ENCODE measurements around the gene PFDN5.

PFDN5 gene

DNA sequence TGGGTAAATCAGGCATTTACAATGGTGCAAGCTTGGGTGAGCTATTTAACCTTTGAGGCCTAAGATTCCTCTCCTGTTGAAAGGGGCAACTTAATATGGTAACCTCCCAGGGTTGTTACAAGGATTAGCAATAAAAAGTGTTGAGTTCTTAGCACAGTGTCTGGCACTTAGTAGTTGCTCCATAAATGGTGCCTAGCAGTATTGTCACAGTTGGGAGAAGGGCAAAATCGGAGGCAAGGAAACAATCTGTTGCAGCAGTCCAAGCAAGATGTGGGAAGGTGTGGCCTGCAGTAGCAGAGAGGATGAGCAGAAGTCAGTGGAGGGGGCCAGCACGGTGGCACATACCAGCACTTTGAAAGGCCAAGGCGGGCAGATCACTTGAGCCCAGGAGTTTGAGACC, 48.1 kb downstream of the PFDN5 start:
- DNase-seq: no peak
- Histone ChIP-seq H3K9me3 (replicated peaks; ENCODE audit: insufficient read depth, low read length) (no peaks in the 10 kb centered on the region), H3K36me3 (replicated peaks; ENCODE audit: insufficient read depth, low read length) (no peaks in the 10 kb centered on the region), H4K20me1 (ENCODE audit: insufficient read depth, low read length) (no peaks in the 10 kb centered on the region), H3K4me3 (ENCODE audit: low read length) (no peak overlapping the region), H3K4me2 (ENCODE audit: low read depth, low read length) (no peak overlapping the region), H3K27ac (ENCODE audit: low read length) (no peak overlapping the region), H3K4me1 (ENCODE audit: low read length) (peaks cover 8% of the 10 kb centered on the region; the same call in 1 of the 2 replicates), H2AFZ (ENCODE audit: low read length) (no peak overlapping the region), H3K9me2 (replicated peaks; ENCODE audit: insufficient read depth, low read length) (no peaks in the 10 kb centered on the region), H3K27me3 (replicated peaks; ENCODE audit: insufficient read depth, low read length) (0 out of 2 replicates have a peak, but pooled peaks cover 10% of the 10 kb centered on the region), H3K79me2 (ENCODE audit: low read length) (no peaks in the 10 kb centered on the region), H3F3A (ENCODE audit: insufficient read depth, low read length) (peaks cover 4% of the 10 kb centered on the region; the same call in 1 of the 2 replicates), H3K9ac (ENCODE audit: low read length) (no peak overlapping the region)
- no peak for TF ChIP-seq EZH2phosphoT487 (IDR thresholded peaks at IDR 0.05; ENCODE audit: low read length)
- no peak for TF ChIP-seq EZH2 (optimal IDR thresholded peaks at IDR 0.05; ENCODE audit: low read depth, low read length)
- TF ChIP-seq, protein P1, sequence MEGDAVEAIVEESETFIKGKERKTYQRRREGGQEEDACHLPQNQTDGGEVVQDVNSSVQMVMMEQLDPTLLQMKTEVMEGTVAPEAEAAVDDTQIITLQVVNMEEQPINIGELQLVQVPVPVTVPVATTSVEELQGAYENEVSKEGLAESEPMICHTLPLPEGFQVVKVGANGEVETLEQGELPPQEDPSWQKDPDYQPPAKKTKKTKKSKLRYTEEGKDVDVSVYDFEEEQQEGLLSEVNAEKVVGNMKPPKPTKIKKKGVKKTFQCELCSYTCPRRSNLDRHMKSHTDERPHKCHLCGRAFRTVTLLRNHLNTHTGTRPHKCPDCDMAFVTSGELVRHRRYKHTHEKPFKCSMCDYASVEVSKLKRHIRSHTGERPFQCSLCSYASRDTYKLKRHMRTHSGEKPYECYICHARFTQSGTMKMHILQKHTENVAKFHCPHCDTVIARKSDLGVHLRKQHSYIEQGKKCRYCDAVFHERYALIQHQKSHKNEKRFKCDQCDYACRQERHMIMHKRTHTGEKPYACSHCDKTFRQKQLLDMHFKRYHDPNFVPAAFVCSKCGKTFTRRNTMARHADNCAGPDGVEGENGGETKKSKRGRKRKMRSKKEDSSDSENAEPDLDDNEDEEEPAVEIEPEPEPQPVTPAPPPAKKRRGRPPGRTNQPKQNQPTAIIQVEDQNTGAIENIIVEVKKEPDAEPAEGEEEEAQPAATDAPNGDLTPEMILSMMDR (IDR thresholded peaks at IDR 0.05; ENCODE audit: low read length): no peak

DNA sequence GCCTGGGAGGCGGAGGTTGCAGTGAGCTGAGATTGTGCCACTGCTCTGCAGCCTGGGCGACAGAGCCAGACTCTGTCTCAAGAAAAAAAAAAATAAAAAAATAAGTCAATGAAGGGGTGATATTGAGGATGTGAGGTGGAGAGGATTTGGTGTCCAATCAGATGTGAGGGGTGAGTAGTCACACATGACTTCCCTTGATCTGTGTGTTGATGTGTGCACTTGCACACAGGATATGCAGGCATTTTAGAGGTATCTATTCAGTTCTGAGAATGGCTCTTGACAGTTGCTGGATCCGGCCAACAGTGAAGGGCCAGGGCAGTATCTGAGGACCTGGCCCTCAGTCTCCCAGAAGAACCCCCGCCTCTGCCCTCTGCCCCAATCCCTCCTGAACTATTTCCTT, 48.6 kb downstream of the PFDN5 start:
- TF ChIP-seq EZH2 (optimal IDR thresholded peaks at IDR 0.05; ENCODE audit: low read depth, low read length): no peak
- Histone ChIP-seq H3K4me2 (ENCODE audit: low read depth, low read length) (peak overlapping the region; percentile 72), H3K9ac (ENCODE audit: low read length) (no peak overlapping the region), H4K20me1 (ENCODE audit: insufficient read depth, low read length) (no peaks in the 10 kb centered on the region), H3K4me1 (ENCODE audit: low read length) (peaks cover 8% of the 10 kb centered on the region; the same call in 1 of the 2 replicates), H2AFZ (ENCODE audit: low read length) (no peak overlapping the region), H3F3A (ENCODE audit: insufficient read depth, low read length) (peaks cover 4% of the 10 kb centered on the region; the same call in 1 of the 2 replicates), H3K36me3 (replicated peaks; ENCODE audit: insufficient read depth, low read length) (no peaks in the 10 kb centered on the region), H3K27me3 (replicated peaks; ENCODE audit: insufficient read depth, low read length) (0 out of 2 replicates have a peak, but pooled peaks cover 9% of the 10 kb centered on the region), H3K9me3 (replicated peaks; ENCODE audit: insufficient read depth, low read length) (no peaks in the 10 kb centered on the region), H3K9me2 (replicated peaks; ENCODE audit: insufficient read depth, low read length) (no peaks in the 10 kb centered on the region), H3K27ac (ENCODE audit: low read length) (no peak overlapping the region), H3K79me2 (ENCODE audit: low read length) (no peaks in the 10 kb centered on the region), H3K4me3 (ENCODE audit: low read length) (no peak overlapping the region)
- DNase-seq: no peak

DNA sequence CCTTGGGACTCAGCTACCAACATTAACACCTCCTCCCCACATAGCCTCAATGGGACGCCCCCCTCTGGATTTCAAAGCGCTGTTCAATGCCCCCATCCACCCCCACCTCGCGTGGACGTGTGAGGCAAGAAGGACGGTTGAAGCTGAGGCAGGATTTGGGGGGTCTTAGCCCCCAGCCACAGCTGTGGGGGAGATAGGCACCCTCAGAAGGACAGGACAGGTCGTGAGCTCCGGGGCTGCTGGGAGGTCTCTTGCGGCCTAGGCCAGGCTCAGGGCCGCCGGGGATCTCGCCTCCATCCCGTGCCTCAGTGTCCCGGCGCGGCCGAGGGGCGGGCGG, 49.1 kb downstream of the PFDN5 start:
- Histone ChIP-seq H3K4me1 (ENCODE audit: low read length) (peaks cover 8% of the 10 kb centered on the region; the same call in 1 of the 2 replicates), H3K9me2 (replicated peaks; ENCODE audit: insufficient read depth, low read length) (no peaks in the 10 kb centered on the region), H3K36me3 (replicated peaks; ENCODE audit: insufficient read depth, low read length) (no peaks in the 10 kb centered on the region), H3K9me3 (replicated peaks; ENCODE audit: insufficient read depth, low read length) (no peaks in the 10 kb centered on the region), H3K27ac (ENCODE audit: low read length) (no peak overlapping the region), H3K4me2 (ENCODE audit: low read depth, low read length) (peak overlapping the region; percentile 72), H3F3A (ENCODE audit: insufficient read depth, low read length) (peaks cover 4% of the 10 kb centered on the region; the same call in 1 of the 2 replicates), H3K4me3 (ENCODE audit: low read length) (peak overlapping the region; percentile 37), H3K79me2 (ENCODE audit: low read length) (no peaks in the 10 kb centered on the region), H3K27me3 (replicated peaks; ENCODE audit: insufficient read depth, low read length) (0 out of 2 replicates have a peak, but pooled peaks cover 9% of the 10 kb centered on the region), H3K9ac (ENCODE audit: low read length) (no peak overlapping the region; the same call in 1 of the 2 replicates), H2AFZ (ENCODE audit: low read length) (peak overlapping the region; percentile 43), H4K20me1 (ENCODE audit: insufficient read depth, low read length) (no peaks in the 10 kb centered on the region)
- TF ChIP-seq EZH2phosphoT487 (IDR thresholded peaks at IDR 0.05; ENCODE audit: low read length) (no peak), EZH2 (optimal IDR thresholded peaks at IDR 0.05; ENCODE audit: low read depth, low read length) (no peak)
- TF ChIP-seq, protein P1 (IDR thresholded peaks at IDR 0.05; ENCODE audit: low read length): no peak
- no peak for DNase-seq

DNA sequence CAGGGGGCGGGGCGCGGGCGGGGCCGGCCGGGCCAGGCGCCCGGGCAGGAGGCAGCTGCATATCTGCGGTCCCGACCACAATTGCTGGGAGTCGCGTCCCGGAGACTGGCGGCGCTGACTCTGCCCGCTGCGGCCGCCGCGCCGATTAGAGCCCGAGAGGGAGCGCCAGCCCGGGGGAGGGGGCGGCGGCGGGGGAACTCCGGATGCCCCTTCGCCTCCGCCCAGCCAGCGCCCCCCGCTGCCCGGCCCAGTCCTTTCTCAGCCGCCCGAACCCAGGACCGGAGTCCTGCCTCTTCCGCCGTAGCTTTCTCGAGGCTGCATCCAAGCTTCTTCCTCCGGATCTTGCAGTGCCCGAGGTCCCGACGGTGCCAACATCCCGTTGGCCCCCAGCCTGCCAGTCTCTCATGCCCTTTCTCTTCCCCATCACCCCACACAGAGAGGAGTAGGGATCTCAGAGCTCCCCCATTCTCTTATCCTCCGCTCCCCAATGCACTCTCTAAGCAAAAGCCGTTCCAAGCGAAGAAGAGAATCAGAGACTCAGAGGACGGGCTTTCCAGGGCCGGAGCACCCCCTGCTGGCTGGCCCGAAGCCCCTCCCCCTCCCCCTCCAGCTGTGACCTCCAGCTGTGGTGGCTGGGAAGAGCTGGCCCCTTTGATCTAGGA, 49.6 kb downstream of the PFDN5 start:
- 0 out of 2 replicates have a peak, but pooled peaks cover 6% of the 10 kb centered on the region for H3K27me3 ChIP-seq (replicated peaks; ENCODE audit: insufficient read depth, low read length)
- peak overlapping the region; percentile 98 for H3K4me2 ChIP-seq (ENCODE audit: low read depth, low read length)
- no peak for TF ChIP-seq EZH2 (optimal IDR thresholded peaks at IDR 0.05; ENCODE audit: low read depth, low read length)
- no peak for TF ChIP-seq EZH2phosphoT487 (IDR thresholded peaks at IDR 0.05; ENCODE audit: low read length)
- TF ChIP-seq, protein P1 (IDR thresholded peaks at IDR 0.05; ENCODE audit: low read length): peak; percentile 82
- H2AFZ ChIP-seq (ENCODE audit: low read length): peak overlapping the region; percentile 99
- H3K4me3 ChIP-seq (ENCODE audit: low read length): peak overlapping the region; percentile 90
- H3K27ac ChIP-seq (ENCODE audit: low read length): peak overlapping the region; percentile 17; the same call in 1 of the 2 replicates
- peak overlapping the region; percentile 53 for H3K9ac ChIP-seq (ENCODE audit: low read length)
- H3K9me2 ChIP-seq (replicated peaks; ENCODE audit: insufficient read depth, low read length): no peaks in the 10 kb centered on the region
- peaks cover 8% of the 10 kb centered on the region; the same call in 1 of the 2 replicates for H3K4me1 ChIP-seq (ENCODE audit: low read length)
- no peaks in the 10 kb centered on the region for H3K36me3 ChIP-seq (replicated peaks; ENCODE audit: insufficient read depth, low read length)
- no peaks in the 10 kb centered on the region for H4K20me1 ChIP-seq (ENCODE audit: insufficient read depth, low read length)
- H3K9me3 ChIP-seq (replicated peaks; ENCODE audit: insufficient read depth, low read length): no peaks in the 10 kb centered on the region
- no peaks in the 10 kb centered on the region for H3K79me2 ChIP-seq (ENCODE audit: low read length)
- peak; percentile 72 for DNase-seq
- peaks cover 4% of the 10 kb centered on the region; the same call in 1 of the 2 replicates for H3F3A ChIP-seq (ENCODE audit: insufficient read depth, low read length)
